Endodermal cell (in vitro differentiated cells): ENCODE data around the gene ITGB1BP1. TPM values are rescaled to one million over a fixed set of nuclear protein-coding genes. Genes with fewer than 3 reads are reported as not detected.

Experiments
- DNase-seq: peaks from one replicate; pipeline ENCODE4 v3.0.0-alpha.2; 2017
- H3K27ac ChIP-seq: 2 replicates; pipeline ENCODE4 v1.5.1; 2013; ENCODE audit warnings: mild to moderate bottlenecking, low read depth, low read length, moderate library complexity
- H3K27me3 ChIP-seq: 2 replicates; pipeline ENCODE4 v1.6.1; 2013; ENCODE audit warnings: mild to moderate bottlenecking, low read length, moderate library complexity; ENCODE audit not compliant: insufficient read depth, control insufficient read depth, poor library complexity, severe bottlenecking
- H3K36me3 ChIP-seq: 2 replicates; pipeline ENCODE4 v1.7.0; 2013; ENCODE audit warnings: mild to moderate bottlenecking, low read length, moderate library complexity; ENCODE audit not compliant: control insufficient read depth, insufficient read depth
- H3K4me1 ChIP-seq: one replicate; pipeline ENCODE4 v1.7.0; 2013; ENCODE audit warnings: low read length; ENCODE audit not compliant: control insufficient read depth, insufficient read depth
- H3K4me3 ChIP-seq: 2 replicates; pipeline ENCODE4 v1.5.1; 2013; ENCODE audit warnings: mild to moderate bottlenecking, low read length, moderate library complexity
- H3K9ac ChIP-seq: 2 replicates; pipeline ENCODE4 v1.6.1; 2013; ENCODE audit warnings: mild to moderate bottlenecking, low read length, moderate library complexity; ENCODE audit not compliant: poor library complexity, severe bottlenecking; ENCODE audit errors: extremely low read depth
- H3K9me3 ChIP-seq: 2 replicates; pipeline ENCODE4 v1.6.1; 2013; ENCODE audit warnings: mild to moderate bottlenecking, low read length, moderate library complexity; ENCODE audit not compliant: control insufficient read depth
- H3K27ac Mint-ChIP-seq: 2 replicates; pipeline ENCODE4 v1.8.0; 2020; ENCODE audit warnings: mixed read lengths
- H3K27me3 Mint-ChIP-seq: 2 replicates; pipeline ENCODE4 v1.8.0; 2021; ENCODE audit warnings: mild to moderate bottlenecking, mixed read lengths; ENCODE audit not compliant: insufficient read depth
- H3K36me3 Mint-ChIP-seq: 2 replicates; pipeline ENCODE4 v1.8.0; 2020; ENCODE audit warnings: low read depth, mixed read lengths
- H3K4me1 Mint-ChIP-seq: 2 replicates; pipeline ENCODE4 v1.8.0; 2020; ENCODE audit warnings: mixed read lengths
- H3K4me3 Mint-ChIP-seq: 2 replicates; pipeline ENCODE4 v1.8.0; 2020; ENCODE audit warnings: mild to moderate bottlenecking, moderate library complexity, mixed read lengths
- H3K9me3 Mint-ChIP-seq: 2 replicates; pipeline ENCODE4 v1.8.0; 2020; ENCODE audit warnings: mild to moderate bottlenecking, mixed read lengths
- CTCF ChIP-seq: fragments of 200-600 bp; sonication (generic); conservative IDR thresholded peaks from 2 replicates; pipeline ENCODE4 v1.5.0; 2021; ENCODE audit warnings: antibody characterized with exemption, mild to moderate bottlenecking
- WGBS, 2 experiments: methylation state at CpG; one replicate each; pipeline versions ENCODE4 v1.1.5 to v1.1.7; 2013; ENCODE audit warnings: missing lambda C conversion rate in 2 of 2, mixed read lengths in 1 of 2; ENCODE audit not compliant: insufficient coverage in 1 of 2, insufficient read length in 1 of 2; 5-methylcytosine and 5-hydroxymethylcytosine counted together
- total RNA-seq, 2 donors: library from RNA; stranded (reverse); fragmentation: NEBNext Ultra II Directional in 1 of 2; extraction: Animal tissue kit (Norgen Biotek cat#: 25700) in 1 of 2; gene quantifications; 2 replicates in 1 of 2; 3 replicates in 1 of 2; pipeline ENCODE4 v1.2.1, GENCODE V29; 2021

The ITGB1BP1 gene
- total RNA-seq, 2 donors from 2014 or later: 34.9 to 58.9 TPM

GRCh38 chr2:9416962-9417316, 6.4 kb downstream of the ITGB1BP1 start:
- Mint-ChIP-seq H3K27me3 (peaks cover 4% of the 10 kb centered on the region), H3K4me1 (peaks cover 5% of the 10 kb centered on the region), H3K27ac (no peak overlapping the region), H3K4me3 (no peak overlapping the region), H3K36me3 (peaks cover 7% of the 10 kb centered on the region), H3K9me3 (no peaks in the 10 kb centered on the region)
- peak; percentile 38 for TF ChIP-seq CTCF
- no peak overlapping the region for H3K27ac ChIP-seq
- H3K4me1 ChIP-seq: peaks cover 8% of the 10 kb centered on the region
- no peaks in the 10 kb centered on the region for H3K27me3 ChIP-seq
- WGBS, 2 experiments: 91% methylated on average over 7 of the region's 7 CpGs
- no peaks in the 10 kb centered on the region for H3K9me3 ChIP-seq
- H3K36me3 ChIP-seq: peaks cover 11% of the 10 kb centered on the region
- no peak overlapping the region for H3K4me3 ChIP-seq
- no peak overlapping the region for H3K9ac ChIP-seq
- DNase-seq: peak; percentile 55

DNA sequence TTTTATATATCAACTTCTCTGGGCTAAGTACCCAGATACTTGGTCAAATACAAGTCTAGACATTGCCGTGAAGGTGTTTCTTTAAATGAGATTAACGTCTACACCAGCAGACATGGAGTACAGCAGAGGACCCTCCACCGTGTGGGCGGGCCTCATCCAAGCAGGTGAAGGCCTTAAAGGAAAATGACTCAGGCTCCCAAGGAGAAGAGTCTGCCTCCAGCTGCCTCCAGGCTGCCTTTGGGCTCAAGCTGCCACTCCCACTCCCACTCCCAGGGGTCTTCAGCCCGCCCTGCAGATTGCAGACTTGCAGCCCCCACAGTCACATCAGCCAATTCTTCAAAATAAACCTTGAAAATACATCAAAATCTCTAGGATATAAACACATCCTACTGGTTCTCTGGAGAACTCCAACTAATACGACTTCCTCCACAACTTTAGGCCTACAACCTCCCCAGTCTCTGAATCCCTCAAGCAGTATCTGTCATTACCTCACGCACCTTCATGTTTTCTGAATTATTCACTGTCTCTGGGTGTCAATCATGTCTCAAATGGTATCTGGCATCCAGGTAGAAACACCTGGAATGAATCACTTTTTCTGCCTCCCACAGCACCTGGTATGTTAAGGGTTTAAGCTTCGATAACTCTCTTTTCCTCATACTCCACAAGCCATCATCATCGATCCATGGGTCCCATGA, 6.9 kb downstream of the ITGB1BP1 start:
- TF ChIP-seq CTCF: no peak
- H3K27me3 ChIP-seq: no peaks in the 10 kb centered on the region
- H3K36me3 ChIP-seq: peaks cover 11% of the 10 kb centered on the region
- no peak for DNase-seq
- H3K4me3 Mint-ChIP-seq: no peak overlapping the region
- no peaks in the 10 kb centered on the region for H3K27me3 Mint-ChIP-seq
- peaks cover 9% of the 10 kb centered on the region for H3K36me3 Mint-ChIP-seq
- 90 to 99% methylated on average over 6 to 9 of the region's 9 CpGs for WGBS, 2 experiments
- H3K9ac ChIP-seq: no peak overlapping the region
- peaks cover 2% of the 10 kb centered on the region for H3K4me1 Mint-ChIP-seq
- peaks cover 4% of the 10 kb centered on the region for H3K4me1 ChIP-seq
- H3K9me3 Mint-ChIP-seq: no peaks in the 10 kb centered on the region
- no peak overlapping the region for H3K27ac Mint-ChIP-seq
- H3K4me3 ChIP-seq: no peak overlapping the region
- no peak overlapping the region for H3K27ac ChIP-seq
- H3K9me3 ChIP-seq: no peaks in the 10 kb centered on the region

- Histone ChIP-seq H3K9ac (no peak overlapping the region), H3K9me3 (no peaks in the 10 kb centered on the region), H3K4me1 (peaks cover 2% of the 10 kb centered on the region), H3K4me3 (no peak overlapping the region), H3K36me3 (peaks cover 11% of the 10 kb centered on the region), H3K27me3 (no peaks in the 10 kb centered on the region), H3K27ac (no peak overlapping the region)
- TF ChIP-seq CTCF: no peak
- Mint-ChIP-seq H3K4me3 (no peak overlapping the region), H3K27ac (no peak overlapping the region), H3K36me3 (peaks cover 13% of the 10 kb centered on the region), H3K4me1 (peaks cover under 1% of the 10 kb centered on the region), H3K27me3 (no peaks in the 10 kb centered on the region), H3K9me3 (no peaks in the 10 kb centered on the region)
- no peak for DNase-seq
- 90 to 96% methylated on average over 14 to 16 of the region's 16 CpGs for WGBS, 2 experiments
These were observed 7.7 kb downstream of the ITGB1BP1 start for GRCh38 chr2:9415516-9416169.
